ENCODE measurements around the gene TEX13D.

TEX13D gene

GRCh38 chrX:124348885-124349453 lies 16.5 kb downstream of the TEX13D start:
- no peak for DNase-seq

DNA sequence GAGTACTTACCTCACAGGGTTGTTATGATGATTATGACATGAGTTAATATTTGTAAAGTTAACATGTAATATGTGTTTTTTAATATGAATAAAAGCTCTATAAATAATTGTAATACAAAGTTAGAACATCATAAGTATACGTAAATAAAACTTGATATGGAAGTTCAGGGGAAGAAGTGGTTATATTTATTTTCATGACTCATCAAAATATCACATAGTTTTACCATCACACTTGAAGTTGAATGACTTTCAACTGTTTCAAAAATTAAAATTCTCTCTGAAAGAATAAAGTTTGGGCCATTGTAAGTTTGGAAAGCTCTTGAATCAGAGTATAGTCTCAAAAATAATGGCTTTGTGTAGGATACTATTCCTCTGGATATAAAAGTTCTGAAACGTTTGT lies 22.2 kb downstream of the TEX13D start:
- no peak for DNase-seq

GRCh38 chrX:124358800-124359383 lies 26.4 kb downstream of the TEX13D start:
- no peak for DNase-seq

DNA sequence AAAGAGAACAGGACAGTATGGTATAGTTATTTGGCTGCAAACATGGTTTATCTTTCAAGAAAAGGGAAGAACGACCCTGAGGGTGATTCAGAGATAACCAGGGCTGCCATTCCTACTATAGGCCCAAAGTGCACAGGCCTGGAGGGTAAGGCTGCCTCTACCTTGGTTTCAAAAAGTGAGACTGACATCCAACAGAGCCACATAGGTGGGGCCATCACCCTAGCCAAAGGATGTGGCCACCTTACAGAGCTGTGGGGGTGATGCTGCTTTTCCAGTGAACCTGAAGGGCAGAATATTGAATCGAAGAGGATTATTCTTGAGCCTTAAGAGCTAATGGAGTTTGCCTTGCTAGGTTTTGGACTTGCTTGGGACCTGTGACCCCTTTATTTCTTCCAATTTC lies 29.6 kb downstream of the TEX13D start:
- DNase-seq, result no peak

- DNase-seq, result no peak
Observed at GRCh38 chrX:124362761-124363160, 30.3 kb downstream of the TEX13D start.

GRCh38 chrX:124369722-124370121 lies 37.3 kb downstream of the TEX13D start:
- DNase-seq, result no peak

DNA sequence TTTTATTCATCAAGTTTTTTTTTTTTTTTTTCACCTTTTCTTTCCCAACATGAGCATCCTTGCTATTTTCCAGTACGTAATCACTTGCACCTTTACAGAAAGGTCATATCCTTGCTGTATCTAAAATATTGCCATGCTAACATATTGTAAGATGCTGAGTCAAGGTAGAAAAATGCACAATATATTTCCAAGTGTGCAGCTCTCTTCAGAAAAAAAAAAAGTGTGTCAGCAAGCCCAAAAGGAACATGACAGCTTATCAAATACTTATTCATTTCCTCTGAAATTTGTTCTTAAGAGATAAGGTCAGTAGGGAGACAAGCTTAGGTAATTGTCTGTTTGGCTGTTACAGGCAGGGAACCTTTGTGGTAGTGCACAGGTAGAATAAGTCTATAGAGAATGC lies 40.9 kb downstream of the TEX13D start:
- no peak for DNase-seq

DNA sequence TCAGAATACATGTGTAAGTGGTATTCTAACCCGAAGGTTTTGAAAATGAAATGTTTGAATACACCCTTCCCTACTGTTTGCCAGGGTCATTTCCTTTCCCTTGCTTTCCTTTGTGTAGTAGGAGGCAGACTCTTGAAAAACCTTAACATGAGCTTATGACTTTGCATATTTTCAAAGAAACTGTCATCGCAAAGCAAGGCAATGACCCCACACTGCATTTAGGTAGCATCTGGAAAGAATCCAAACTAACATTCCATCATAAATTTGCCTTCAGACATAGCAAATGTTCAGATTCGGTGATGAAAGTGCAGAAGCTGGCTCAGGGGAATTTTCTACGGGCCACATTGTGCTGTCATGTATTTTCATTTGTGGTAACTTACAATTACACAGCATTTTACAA lies 46.2 kb downstream of the TEX13D start:
- DNase-seq, result no peak

DNA sequence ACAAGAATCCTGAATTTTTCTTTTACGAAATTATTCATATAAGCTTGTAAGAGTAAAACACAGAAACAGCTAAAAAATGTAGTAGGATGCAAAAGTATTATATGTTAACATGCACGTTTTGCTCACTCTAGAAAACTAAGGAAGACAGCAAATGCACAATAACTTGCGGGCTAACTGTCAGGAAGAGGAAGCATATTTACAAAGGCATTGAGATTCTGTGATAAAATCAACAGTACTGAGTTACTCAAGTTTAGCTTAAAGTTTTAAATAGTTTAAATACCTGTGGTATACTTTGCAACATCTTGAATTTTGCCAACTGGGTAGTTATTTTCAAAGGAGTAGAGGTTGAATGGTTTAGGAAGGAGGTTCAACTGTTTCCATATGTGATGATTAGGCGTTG lies 50.9 kb downstream of the TEX13D start:
- no peak for DNase-seq

DNA sequence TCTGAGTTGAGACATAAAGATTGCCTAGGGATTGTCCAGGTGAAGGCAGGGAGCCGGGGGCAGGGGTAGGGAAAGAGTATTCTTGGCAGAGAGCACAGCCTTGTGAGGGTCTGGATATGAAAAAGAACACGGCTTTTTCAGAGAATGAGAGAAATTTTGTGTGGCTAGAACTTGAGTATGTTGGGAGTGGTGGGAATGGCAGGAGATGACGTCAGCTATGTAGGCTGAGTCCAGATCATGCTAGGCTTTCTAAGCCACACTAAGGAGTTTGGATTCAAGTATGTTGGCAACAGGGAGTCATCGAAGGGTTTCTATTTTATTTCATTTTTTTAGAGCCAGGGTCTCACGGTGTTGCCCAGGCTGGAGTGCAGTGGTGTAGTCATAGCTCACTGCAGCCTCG lies 53.9 kb downstream of the TEX13D start:
- DNase-seq, result no peak

Data from CD4-positive, alpha-beta T cell treated with Interleukin-10 for 1 hour (primary cell).